HepG2 (cell line): ENCODE measurements around the gene TPX2. TPM values are rescaled to one million over a fixed set of nuclear protein-coding genes. Genes with fewer than 3 reads are reported as not detected.

Source experiments
- ELF4 ChIP-seq: sonication (generic); formaldehyde crosslinking; IDR thresholded peaks from 2 replicates; pipeline ENCODE4 v1.5.0; 2020; ENCODE audit warnings: missing genetic modification reagents, mild to moderate bottlenecking, moderate library complexity, borderline replicate concordance
- GTF3A ChIP-seq: sonication (generic); formaldehyde crosslinking; conservative IDR thresholded peaks from 2 replicates; pipeline ENCODE4 v1.4.0; 2020; ENCODE audit warnings: mild to moderate bottlenecking, missing genetic modification reagents
- HOXD1 ChIP-seq: sonication (generic); formaldehyde crosslinking; IDR thresholded peaks from 2 replicates; pipeline ENCODE4 v1.5.0; 2020; ENCODE audit warnings: missing genetic modification reagents
- MAFF ChIP-seq: IDR thresholded peaks from 2 replicates; pipeline ENCODE4 v1.6.1; 2011; ENCODE audit warnings: low read depth, low read length, improper control_type of control experiment
- NBN ChIP-seq: fragments of 450-650 bp; conservative IDR thresholded peaks from 2 replicates; pipeline ENCODE4 v1.6.1; 2017
- NR2C2 ChIP-seq: sonication (generic); formaldehyde crosslinking; IDR thresholded peaks from 2 replicates; pipeline ENCODE4 v1.4.0; 2020; ENCODE audit warnings: missing genetic modification reagents, mild to moderate bottlenecking, moderate library complexity, borderline replicate concordance
- RORA ChIP-seq: sonication (generic); formaldehyde crosslinking; IDR thresholded peaks from 2 replicates; pipeline ENCODE4 v1.5.0; 2020; ENCODE audit warnings: mild to moderate bottlenecking, missing genetic modification reagents, moderate library complexity
- SP1 ChIP-seq, 2 experiments: fragments of 450-650 bp in 1 of 2; sonication (generic) in 1 of 2; formaldehyde crosslinking in 1 of 2; IDR thresholded peaks; 2 replicates each; pipeline versions ENCODE4 v1.4.0 to v1.6.1; 2016 to 2020; ENCODE audit warnings: missing genetic modification reagents in 1 of 2
- TAF1 ChIP-seq: sonication (generic); formaldehyde crosslinking; IDR thresholded peaks from 2 replicates; pipeline ENCODE4 v1.4.0; 2020; ENCODE audit warnings: missing genetic modification reagents
- ZNF260 ChIP-seq: sonication (generic); formaldehyde crosslinking; IDR thresholded peaks from 2 replicates; pipeline ENCODE4 v1.4.0; 2020; ENCODE audit warnings: missing genetic modification reagents, low read depth, mild to moderate bottlenecking, borderline replicate concordance
- ZNF607 ChIP-seq: sonication (generic); formaldehyde crosslinking; IDR thresholded peaks from 2 replicates; pipeline ENCODE4 v1.5.1; 2020; ENCODE audit warnings: missing genetic modification reagents, mild to moderate bottlenecking, borderline replicate concordance
- ZNF703 ChIP-seq: sonication (generic); formaldehyde crosslinking; IDR thresholded peaks from 2 replicates; pipeline ENCODE4 v1.5.1; 2020; ENCODE audit warnings: missing genetic modification reagents, mild to moderate bottlenecking, moderate library complexity, borderline replicate concordance
- polyA plus RNA-seq, 8 experiments: library from polyadenylated mRNA; depleted of rRNA in 3 of 8; stranded (reverse) in 7 of 8; unstranded in 1 of 8; fragments of >200 nt; fragmentation: Illumina TruSeq in 4 of 8; extraction: Trizol in 4 of 8; gene quantifications; 2 replicates each; pipeline versions ENCODE4 v1.2.1 to v1.2.3, GENCODE V29; 2011 to 2016; ENCODE audit warnings: low read depth in 4 of 8, missing spikeins in 1 of 8, mixed read lengths in 1 of 8; ENCODE audit not compliant: insufficient read depth in 1 of 8
- total RNA-seq, 5 experiments: library from RNA; depleted of rRNA; stranded (reverse); fragments of >200 nt; fragmentation: Illumina TruSeq; extraction: Trizol; gene quantifications; 2 replicates each; pipeline ENCODE4 v1.2.3, GENCODE V29; 2016; ENCODE audit warnings: low read depth in 1 of 5
- TF ChIP-seq, protein P1 (sequence below): sonication (generic); formaldehyde crosslinking; IDR thresholded peaks from 2 replicates; pipeline ENCODE4 v1.4.0; 2020; ENCODE audit warnings: mild to moderate bottlenecking, missing genetic modification reagents
- TF ChIP-seq, protein P2 (sequence below): sonication (generic); formaldehyde crosslinking; IDR thresholded peaks from 2 replicates; pipeline ENCODE4 v1.5.0; 2020; ENCODE audit warnings: missing genetic modification reagents, mild to moderate bottlenecking, borderline replicate concordance
- TF ChIP-seq, protein P3 (sequence below): sonication (generic); formaldehyde crosslinking; IDR thresholded peaks from 2 replicates; pipeline ENCODE4 v1.5.0; 2020; ENCODE audit warnings: missing genetic modification reagents
- TF ChIP-seq, protein P4 (sequence below): sonication (generic); formaldehyde crosslinking; IDR thresholded peaks from 2 replicates; pipeline ENCODE4 v1.5.0; 2020; ENCODE audit warnings: missing genetic modification reagents

TPX2 gene
- total and polyA plus RNA-seq, 2 of the 13 experiments (the other 11 are each of a cell fraction or from before 2014, with no cell fraction given) = 34.3 to 124 TPM

DNA sequence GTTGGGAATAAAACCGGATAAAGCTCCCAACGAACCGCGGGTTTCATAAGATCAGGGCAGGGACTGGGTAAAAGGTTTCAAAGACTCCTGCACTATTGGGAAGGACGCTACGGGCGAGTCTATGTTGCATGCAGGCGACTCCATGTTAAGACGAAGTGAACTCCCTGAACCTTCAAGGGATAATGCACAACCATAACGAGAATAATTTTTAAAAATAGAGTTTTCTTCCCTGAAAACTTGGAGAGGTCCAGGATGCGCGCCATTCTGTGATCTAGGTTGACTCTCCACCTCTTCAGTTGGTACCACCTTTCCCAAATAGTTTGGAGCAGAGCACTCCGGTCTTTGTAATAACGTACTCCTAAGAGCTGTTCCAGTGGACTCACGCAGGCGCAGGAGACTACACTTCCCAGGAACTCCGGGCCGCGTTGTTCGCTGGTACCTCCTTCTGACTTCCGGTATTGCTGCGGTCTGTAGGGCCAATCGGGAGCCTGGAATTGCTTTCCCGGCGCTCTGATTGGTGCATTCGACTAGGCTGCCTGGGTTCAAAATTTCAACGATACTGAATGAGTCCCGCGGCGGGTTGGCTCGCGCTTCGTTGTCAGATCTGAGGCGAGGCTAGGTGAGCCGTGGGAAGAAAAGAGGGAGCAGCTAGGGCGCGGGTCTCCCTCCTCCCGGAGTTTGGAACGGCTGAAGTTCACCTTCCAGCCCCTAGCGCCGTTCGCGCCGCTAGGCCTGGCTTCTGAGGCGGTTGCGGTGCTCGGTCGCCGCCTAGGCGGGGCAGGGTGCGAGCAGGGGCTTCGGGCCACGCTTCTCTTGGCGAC, at the start of gene TPX2 (continued):
- TF ChIP-seq, protein P1, sequence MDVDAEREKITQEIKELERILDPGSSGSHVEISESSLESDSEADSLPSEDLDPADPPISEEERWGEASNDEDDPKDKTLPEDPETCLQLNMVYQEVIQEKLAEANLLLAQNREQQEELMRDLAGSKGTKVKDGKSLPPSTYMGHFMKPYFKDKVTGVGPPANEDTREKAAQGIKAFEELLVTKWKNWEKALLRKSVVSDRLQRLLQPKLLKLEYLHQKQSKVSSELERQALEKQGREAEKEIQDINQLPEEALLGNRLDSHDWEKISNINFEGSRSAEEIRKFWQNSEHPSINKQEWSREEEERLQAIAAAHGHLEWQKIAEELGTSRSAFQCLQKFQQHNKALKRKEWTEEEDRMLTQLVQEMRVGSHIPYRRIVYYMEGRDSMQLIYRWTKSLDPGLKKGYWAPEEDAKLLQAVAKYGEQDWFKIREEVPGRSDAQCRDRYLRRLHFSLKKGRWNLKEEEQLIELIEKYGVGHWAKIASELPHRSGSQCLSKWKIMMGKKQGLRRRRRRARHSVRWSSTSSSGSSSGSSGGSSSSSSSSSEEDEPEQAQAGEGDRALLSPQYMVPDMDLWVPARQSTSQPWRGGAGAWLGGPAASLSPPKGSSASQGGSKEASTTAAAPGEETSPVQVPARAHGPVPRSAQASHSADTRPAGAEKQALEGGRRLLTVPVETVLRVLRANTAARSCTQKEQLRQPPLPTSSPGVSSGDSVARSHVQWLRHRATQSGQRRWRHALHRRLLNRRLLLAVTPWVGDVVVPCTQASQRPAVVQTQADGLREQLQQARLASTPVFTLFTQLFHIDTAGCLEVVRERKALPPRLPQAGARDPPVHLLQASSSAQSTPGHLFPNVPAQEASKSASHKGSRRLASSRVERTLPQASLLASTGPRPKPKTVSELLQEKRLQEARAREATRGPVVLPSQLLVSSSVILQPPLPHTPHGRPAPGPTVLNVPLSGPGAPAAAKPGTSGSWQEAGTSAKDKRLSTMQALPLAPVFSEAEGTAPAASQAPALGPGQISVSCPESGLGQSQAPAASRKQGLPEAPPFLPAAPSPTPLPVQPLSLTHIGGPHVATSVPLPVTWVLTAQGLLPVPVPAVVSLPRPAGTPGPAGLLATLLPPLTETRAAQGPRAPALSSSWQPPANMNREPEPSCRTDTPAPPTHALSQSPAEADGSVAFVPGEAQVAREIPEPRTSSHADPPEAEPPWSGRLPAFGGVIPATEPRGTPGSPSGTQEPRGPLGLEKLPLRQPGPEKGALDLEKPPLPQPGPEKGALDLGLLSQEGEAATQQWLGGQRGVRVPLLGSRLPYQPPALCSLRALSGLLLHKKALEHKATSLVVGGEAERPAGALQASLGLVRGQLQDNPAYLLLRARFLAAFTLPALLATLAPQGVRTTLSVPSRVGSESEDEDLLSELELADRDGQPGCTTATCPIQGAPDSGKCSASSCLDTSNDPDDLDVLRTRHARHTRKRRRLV (CRISPR knock-in tag) = 0 out of 2 replicates have a peak, but pooled peaks have one; percentile 60
- no peak for TF ChIP-seq ZNF703 (CRISPR knock-in tag)
- TF ChIP-seq, protein P2, sequence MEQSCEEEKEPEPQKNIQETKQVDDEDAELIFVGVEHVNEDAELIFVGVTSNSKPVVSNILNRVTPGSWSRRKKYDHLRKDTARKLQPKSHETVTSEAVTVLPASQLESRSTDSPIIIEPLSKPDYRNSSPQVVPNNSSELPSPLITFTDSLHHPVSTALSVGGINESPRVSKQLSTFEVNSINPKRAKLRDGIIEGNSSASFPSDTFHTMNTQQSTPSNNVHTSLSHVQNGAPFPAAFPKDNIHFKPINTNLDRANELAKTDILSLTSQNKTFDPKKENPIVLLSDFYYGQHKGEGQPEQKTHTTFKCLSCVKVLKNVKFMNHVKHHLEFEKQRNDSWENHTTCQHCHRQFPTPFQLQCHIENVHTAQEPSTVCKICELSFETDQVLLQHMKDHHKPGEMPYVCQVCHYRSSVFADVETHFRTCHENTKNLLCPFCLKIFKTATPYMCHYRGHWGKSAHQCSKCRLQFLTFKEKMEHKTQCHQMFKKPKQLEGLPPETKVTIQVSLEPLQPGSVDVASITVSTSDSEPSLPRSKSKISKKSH (CRISPR knock-in tag) = peak; percentile 96
- TF ChIP-seq, protein P3, sequence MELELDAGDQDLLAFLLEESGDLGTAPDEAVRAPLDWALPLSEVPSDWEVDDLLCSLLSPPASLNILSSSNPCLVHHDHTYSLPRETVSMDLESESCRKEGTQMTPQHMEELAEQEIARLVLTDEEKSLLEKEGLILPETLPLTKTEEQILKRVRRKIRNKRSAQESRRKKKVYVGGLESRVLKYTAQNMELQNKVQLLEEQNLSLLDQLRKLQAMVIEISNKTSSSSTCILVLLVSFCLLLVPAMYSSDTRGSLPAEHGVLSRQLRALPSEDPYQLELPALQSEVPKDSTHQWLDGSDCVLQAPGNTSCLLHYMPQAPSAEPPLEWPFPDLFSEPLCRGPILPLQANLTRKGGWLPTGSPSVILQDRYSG = peak; percentile 85; the same call in 1 of the 2 replicates
- TF ChIP-seq SP1 (IDR thresholded peaks at IDR 0.05) = no peak
- no peak for TF ChIP-seq SP1 (CRISPR knock-in tag; IDR thresholded peaks at IDR 0.05)
- TF ChIP-seq GTF3A = no peak
- TF ChIP-seq MAFF = no peak
- peak; percentile 90; the same call in 1 of the 2 replicates for TF ChIP-seq ZNF607 (CRISPR knock-in tag)
- no peak for TF ChIP-seq ZNF260 (CRISPR knock-in tag)
- peak; percentile 88 for TF ChIP-seq TAF1 (CRISPR knock-in tag)
- TF ChIP-seq, protein P4, sequence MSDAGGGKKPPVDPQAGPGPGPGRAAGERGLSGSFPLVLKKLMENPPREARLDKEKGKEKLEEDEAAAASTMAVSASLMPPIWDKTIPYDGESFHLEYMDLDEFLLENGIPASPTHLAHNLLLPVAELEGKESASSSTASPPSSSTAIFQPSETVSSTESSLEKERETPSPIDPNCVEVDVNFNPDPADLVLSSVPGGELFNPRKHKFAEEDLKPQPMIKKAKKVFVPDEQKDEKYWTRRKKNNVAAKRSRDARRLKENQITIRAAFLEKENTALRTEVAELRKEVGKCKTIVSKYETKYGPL (CRISPR knock-in tag) = peak; percentile 78; the same call in 1 of the 2 replicates
- no peak for TF ChIP-seq RORA (CRISPR knock-in tag)
- peak; percentile 79 for TF ChIP-seq NR2C2 (CRISPR knock-in tag)
- TF ChIP-seq HOXD1 (CRISPR knock-in tag) = peak; percentile 93; the same call in 1 of the 2 replicates
- TF ChIP-seq ELF4 (CRISPR knock-in tag) = peak; percentile 97
- no peak for TF ChIP-seq NBN
